Activated naive CD8-positive, alpha-beta T cell treated with anti-CD3 and anti-CD28 coated beads, Interleukin-2, amount 50 U/mL, for 24 hours (primary cell): ENCODE data around the gene ABCD3.
"Not testable (repeated sequence)": the region's sequence is repeated elsewhere in the genome, so short reads cannot be mapped to it uniquely, and the experiment has no call there.

Experiments used
- ATAC-seq: fragments of 150-1000 bp; cut with Tn5 transposase; one replicate; pipeline ENCODE4 v1.10.0; 2021
- DNase-seq: peaks from one replicate; pipeline ENCODE4 v3.0.0; 2021
- H3K27ac Mint-ChIP-seq: one replicate; pipeline ENCODE4 v1.8.0; 2021; ENCODE audit warnings: mild to moderate bottlenecking, mixed read lengths
- H3K27me3 Mint-ChIP-seq: one replicate; pipeline ENCODE4 v1.8.0; 2021; ENCODE audit warnings: mixed read lengths
- H3K36me3 Mint-ChIP-seq: one replicate; pipeline ENCODE4 v1.8.0; 2021; ENCODE audit warnings: low read depth, mixed read lengths
- H3K4me1 Mint-ChIP-seq: one replicate; pipeline ENCODE4 v1.8.0; 2021; ENCODE audit warnings: mixed read lengths
- H3K4me3 Mint-ChIP-seq: one replicate; pipeline ENCODE4 v1.8.0; 2021; ENCODE audit warnings: mild to moderate bottlenecking, moderate library complexity, mixed read lengths
- H3K9me3 Mint-ChIP-seq: one replicate; pipeline ENCODE4 v1.8.0; 2021; ENCODE audit warnings: mixed read lengths

The ABCD3 gene

DNA sequence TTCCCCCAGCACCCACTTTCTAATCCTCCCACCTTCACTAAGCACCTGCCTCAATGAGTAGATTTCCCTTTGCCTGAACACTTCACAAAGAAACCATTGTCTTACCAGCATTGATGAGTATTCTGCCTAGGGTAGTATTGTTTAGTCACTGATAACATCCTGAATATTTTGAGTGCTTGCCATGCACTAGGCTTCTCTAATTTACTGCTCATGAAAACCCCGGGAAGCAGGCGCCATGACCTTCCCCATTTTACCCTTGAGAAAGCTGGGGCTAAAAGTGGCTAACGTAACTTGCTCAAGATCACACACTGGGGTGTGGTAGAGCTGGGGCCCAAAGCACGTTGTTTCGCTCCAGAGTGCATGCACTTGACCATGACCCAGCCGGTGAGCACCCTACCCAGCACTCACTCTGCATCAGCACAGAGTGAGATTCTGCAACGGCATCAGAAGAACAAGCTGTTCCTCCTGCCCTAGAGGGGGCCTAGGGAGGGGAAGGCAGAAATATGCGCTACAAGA, 133.9 kb downstream of the ABCD3 start:
- Mint-ChIP-seq H3K27me3 (peaks cover 12% of the 10 kb centered on the region), H3K9me3 (no peaks in the 10 kb centered on the region), H3K36me3 (no peaks in the 10 kb centered on the region), H3K27ac (no peak overlapping the region), H3K4me3 (no peak overlapping the region), H3K4me1 (no peaks in the 10 kb centered on the region)
- DNase-seq = no peak
- no peak for ATAC-seq

DNA sequence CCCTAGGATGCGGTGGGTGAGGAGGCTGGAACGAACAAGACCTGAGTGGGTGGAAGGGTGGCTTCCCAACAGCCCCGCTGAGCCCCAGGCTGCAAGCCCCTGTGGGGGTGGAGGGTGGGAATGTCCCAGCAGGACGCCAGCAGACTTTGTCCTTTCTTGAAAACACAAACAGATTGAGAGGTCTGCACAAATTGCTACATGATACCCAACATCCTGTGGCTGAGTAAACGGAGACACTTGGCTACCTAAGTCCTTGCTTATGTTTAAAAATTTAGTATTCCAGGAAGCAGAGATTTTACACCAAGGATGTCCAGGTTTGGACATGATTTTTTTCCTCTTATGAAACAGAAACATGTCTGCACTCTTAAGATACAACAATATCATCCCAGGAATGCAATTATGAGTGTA, 135.1 kb downstream of the ABCD3 start:
- Mint-ChIP-seq H3K36me3 (no peaks in the 10 kb centered on the region), H3K9me3 (no peaks in the 10 kb centered on the region), H3K4me1 (no peaks in the 10 kb centered on the region), H3K27me3 (peaks cover 7% of the 10 kb centered on the region), H3K27ac (no peak overlapping the region), H3K4me3 (no peak overlapping the region)
- ATAC-seq (no peak), DNase-seq (no peak)

DNA sequence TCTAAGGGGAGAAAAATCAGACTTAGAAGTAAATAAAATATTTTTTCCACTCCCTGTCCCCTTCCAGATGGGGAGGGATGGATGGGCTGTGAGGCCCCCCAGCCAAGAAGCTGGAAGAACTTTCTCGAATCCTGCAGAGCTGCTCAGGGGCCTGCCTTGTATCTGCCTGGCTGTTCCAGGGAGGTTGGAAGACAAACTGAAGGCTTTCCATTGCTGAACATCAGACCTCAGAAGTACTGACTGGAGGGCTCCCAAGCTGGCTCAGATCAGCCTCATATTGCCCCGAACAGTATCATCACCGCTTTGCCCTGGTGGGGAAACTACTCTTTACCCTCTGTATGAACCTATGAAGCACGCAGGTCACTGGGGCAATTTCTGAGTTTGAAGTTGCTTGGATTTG, 135.7 kb downstream of the ABCD3 start:
- peaks cover 7% of the 10 kb centered on the region for H3K27me3 Mint-ChIP-seq

DNA sequence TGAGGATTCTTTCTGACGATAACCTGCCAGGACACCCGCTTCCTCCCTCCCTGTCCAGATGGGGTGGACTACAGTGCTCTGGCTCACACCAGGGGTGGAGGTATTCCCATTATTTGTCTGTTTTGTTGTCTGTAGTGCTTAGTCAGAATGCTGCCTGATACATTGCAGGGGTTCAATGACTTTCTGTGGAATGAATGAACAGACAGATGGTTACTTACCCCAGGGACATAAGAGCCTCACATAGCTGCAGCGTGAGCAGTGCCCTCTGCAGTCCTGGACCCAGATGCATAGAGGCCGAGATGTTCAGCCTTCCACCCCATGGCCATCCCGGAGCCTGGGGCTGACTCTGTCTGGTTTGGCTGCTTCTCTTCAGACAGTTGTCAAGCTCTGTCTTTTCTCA, 136.4 kb downstream of the ABCD3 start:
- H3K9me3 Mint-ChIP-seq = no peaks in the 10 kb centered on the region
- DNase-seq (no peak), ATAC-seq (no peak)
- no peaks in the 10 kb centered on the region for H3K4me1 Mint-ChIP-seq
- H3K27ac Mint-ChIP-seq = no peak overlapping the region
- H3K36me3 Mint-ChIP-seq = no peaks in the 10 kb centered on the region
- peaks cover 7% of the 10 kb centered on the region for H3K27me3 Mint-ChIP-seq
- no peak overlapping the region for H3K4me3 Mint-ChIP-seq

More for the DNA sequence above, 135.7 kb downstream of the ABCD3 start:
- Mint-ChIP-seq H3K4me1 (no peaks in the 10 kb centered on the region), H3K36me3 (no peaks in the 10 kb centered on the region), H3K27ac (no peak overlapping the region), H3K9me3 (no peaks in the 10 kb centered on the region), H3K4me3 (no peak overlapping the region)
- DNase-seq (no peak), ATAC-seq (no peak)

DNA sequence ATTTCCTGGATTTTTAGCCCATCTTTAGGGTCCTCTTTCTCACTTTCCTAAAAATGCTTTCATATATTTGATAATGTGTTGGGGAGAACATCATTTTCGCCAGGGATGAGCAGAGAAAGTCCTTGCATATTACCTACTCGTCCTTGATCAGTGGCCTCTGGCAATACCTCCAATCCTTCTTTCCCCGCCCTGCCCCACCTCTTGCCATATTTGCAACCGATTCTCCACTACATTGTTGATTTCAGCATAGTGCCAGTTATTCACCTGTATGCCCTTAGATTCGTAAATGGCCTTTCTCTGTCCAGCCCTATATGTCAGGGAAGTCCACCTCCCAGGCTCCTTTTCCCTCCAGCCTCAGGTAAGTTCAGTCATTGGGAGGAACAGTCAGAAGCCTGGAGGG, 136.9 kb downstream of the ABCD3 start:
- no peaks in the 10 kb centered on the region for H3K4me1 Mint-ChIP-seq
- H3K27me3 Mint-ChIP-seq = peaks cover 5% of the 10 kb centered on the region
- H3K4me3 Mint-ChIP-seq = no peak overlapping the region
- ATAC-seq (no peak), DNase-seq (no peak)
- H3K36me3 Mint-ChIP-seq = no peaks in the 10 kb centered on the region
- H3K27ac Mint-ChIP-seq = no peak overlapping the region
- no peaks in the 10 kb centered on the region for H3K9me3 Mint-ChIP-seq

DNA sequence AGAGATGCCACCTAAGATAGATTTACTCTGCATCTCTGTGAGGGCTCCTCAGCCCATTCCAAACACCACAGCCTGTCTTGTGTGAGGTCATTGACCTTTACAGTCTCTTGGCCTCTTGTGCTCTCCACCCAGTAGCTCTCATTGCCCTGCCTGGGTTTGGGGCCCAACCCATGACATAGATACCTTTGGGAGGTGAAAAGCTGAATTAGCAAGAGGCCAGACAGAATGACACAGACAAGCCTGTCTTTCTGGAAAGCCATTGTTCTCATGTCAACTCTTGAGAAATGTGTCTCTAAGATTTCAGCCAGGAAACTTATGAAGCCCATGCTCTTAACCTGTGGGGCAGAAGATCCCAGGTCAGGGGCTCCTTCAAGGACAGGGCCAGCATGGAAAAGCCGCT, 141.7 kb downstream of the ABCD3 start:
- H3K27ac Mint-ChIP-seq = no peak overlapping the region
- no peak overlapping the region for H3K4me3 Mint-ChIP-seq
- no peaks in the 10 kb centered on the region for H3K4me1 Mint-ChIP-seq
- DNase-seq (no peak), ATAC-seq (no peak)
- H3K9me3 Mint-ChIP-seq = no peaks in the 10 kb centered on the region
- H3K27me3 Mint-ChIP-seq = no peaks in the 10 kb centered on the region
- no peaks in the 10 kb centered on the region for H3K36me3 Mint-ChIP-seq

DNA sequence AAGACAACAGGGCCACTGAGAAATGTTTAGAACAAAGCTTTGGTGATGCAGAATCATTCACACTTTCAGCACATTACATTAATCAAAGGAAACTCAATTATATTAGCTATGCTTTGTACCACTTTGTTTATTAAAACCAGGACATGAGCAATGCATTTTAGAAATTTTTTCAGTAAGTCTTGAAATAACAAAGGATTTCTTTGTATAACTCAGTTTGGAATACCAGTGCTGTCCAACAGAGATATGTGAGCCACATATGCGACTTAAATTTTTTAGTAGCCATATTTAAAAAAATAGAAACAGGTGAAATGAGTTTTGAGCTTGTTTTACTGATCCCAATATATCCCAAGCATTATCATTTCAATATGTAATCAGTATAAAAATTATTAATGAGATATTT, 142.1 kb downstream of the ABCD3 start:
- Mint-ChIP-seq H3K27me3 (no peaks in the 10 kb centered on the region), H3K4me1 (no peaks in the 10 kb centered on the region), H3K27ac (no peak overlapping the region), H3K4me3 (no peak overlapping the region), H3K36me3 (no peaks in the 10 kb centered on the region), H3K9me3 (no peaks in the 10 kb centered on the region)
- ATAC-seq (no peak), DNase-seq (no peak)

DNA sequence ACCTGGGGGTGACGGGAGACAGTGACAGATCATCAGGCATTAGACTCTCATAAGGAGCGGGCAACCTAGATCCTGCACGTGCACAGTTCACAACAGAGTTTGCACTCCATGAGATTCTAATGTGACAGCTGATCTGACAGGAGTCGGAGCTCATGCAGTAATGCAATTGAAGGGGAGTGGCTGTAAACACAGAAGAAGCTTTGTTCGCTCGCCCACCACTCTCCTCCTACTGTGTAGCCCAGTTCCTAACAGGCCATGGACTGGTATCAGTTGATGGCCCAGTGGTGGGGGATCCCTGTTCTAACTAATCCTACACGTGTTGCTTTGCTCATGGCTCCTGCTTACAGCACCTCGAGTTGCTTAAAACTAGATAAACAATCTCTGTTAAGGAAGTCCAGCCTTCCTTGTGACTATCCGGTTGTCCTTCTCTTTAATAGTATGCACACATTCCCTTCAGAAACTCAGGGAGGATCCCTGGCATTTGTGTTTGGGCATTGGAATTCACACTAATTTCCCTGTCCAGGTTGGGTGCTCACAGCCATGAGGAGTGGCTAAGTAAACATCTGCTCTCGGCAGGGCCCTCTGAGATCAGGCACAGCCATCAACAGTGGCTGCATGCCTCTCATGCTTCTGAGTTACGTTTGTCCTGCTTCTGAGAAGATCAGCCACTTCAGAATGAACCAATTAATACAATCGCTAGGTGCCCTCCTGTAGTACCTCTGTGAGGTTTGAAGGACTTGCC, 144.5 kb downstream of the ABCD3 start:
- no peak overlapping the region for H3K4me3 Mint-ChIP-seq
- H3K27ac Mint-ChIP-seq = no peak overlapping the region
- ATAC-seq (no peak), DNase-seq (no peak)
- no peaks in the 10 kb centered on the region for H3K27me3 Mint-ChIP-seq
- H3K36me3 Mint-ChIP-seq = no peaks in the 10 kb centered on the region
- H3K9me3 Mint-ChIP-seq = no peaks in the 10 kb centered on the region
- H3K4me1 Mint-ChIP-seq = no peaks in the 10 kb centered on the region

DNA sequence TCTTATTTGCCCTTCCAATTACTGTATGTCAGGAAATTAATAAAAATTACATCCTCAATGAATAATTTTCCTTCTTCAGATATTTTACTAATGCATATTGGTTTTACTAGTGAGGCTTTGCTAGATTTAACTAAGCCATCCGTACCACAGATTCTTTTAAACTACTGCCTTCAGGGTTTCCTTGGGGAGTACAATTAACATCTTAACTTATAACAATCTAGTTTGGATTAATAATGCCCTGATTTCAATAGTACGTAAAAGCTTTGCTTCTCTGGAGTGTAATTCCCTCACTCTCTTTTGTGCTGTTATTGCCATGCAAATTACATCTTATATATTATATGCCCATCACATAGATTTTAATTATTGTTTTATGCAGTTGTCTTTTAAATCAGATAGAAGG, 147.7 kb downstream of the ABCD3 start:
- DNase-seq = no peak
- H3K36me3 Mint-ChIP-seq = no peaks in the 10 kb centered on the region
- no peaks in the 10 kb centered on the region for H3K4me1 Mint-ChIP-seq
- peaks cover 4% of the 10 kb centered on the region for H3K9me3 Mint-ChIP-seq
- H3K27ac Mint-ChIP-seq = no peak overlapping the region
- no peak overlapping the region for H3K4me3 Mint-ChIP-seq
- no peak for ATAC-seq
- H3K27me3 Mint-ChIP-seq = no peaks in the 10 kb centered on the region

DNA sequence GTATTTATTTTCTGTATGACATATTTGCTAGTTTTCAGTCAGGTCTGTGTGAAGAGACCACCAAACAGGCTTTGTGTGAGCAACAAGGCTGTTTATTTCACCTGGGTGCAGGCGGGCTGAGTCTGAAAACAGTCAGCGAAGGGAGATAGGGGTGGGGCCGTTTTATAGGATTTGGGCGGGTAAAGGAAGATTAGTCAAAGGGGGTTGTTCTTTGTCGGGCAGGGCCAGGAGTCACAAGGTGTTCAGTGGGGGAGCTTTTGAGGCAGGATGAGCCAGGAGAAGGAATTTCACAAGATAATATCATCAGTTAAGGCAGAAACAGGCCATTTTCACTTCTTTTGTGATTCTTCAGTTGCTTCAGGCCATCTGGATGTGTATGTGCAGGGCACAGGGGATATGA, 148.2 kb downstream of the ABCD3 start:
- H3K27me3 Mint-ChIP-seq, H3K36me3 Mint-ChIP-seq, H3K9me3 Mint-ChIP-seq, H3K27ac Mint-ChIP-seq, H3K4me3 Mint-ChIP-seq, DNase-seq, H3K4me1 Mint-ChIP-seq, ATAC-seq: not testable (repeated sequence)

DNA sequence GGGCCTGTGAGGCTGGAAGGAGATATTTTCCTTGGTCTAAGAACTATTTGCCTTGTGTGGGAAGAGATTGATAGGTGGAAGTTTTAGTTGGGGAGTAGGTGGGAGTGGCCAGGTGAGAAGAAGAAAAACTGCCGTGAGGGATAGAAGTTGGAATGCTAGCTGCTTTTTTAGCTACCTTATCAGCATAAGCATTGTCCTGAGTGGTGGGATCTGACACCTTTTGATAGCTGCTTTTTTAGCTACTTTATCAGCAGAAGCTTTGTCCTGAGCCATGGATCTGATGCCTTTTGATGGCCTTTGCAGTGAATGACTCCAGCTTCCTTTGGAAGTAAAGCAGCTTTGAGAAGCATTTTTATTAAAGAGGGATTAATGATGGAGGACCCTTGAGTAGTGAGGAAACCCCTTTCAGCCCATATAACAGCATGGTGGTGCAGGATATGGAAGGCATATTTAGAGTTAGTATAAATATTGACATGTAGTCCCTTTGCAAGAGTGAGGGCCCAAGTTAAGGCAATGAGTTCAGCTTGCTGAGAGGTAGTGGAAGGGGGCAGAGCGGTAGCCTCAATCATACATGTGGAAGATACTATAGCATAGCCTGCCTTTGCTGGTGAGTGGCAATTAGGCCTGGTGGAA, 149.9 kb downstream of the ABCD3 start:
- not testable (repeated sequence) for H3K27me3 Mint-ChIP-seq

More for the DNA sequence above, 149.9 kb downstream of the ABCD3 start:
- not testable (repeated sequence) for DNase-seq, ATAC-seq, H3K4me3 Mint-ChIP-seq, H3K4me1 Mint-ChIP-seq, H3K27ac Mint-ChIP-seq, H3K36me3 Mint-ChIP-seq
- H3K9me3 Mint-ChIP-seq = peaks cover 19% of the 10 kb centered on the region
